NCI-H1436 (cell line): Measurements from ENCODE around the gene MEF2A.

Experiments
- DNase-seq: peaks from one replicate; lab custom pipeline; 2025; lab: John Stamatoyannopoulos, UW

MEF2A gene

DNA sequence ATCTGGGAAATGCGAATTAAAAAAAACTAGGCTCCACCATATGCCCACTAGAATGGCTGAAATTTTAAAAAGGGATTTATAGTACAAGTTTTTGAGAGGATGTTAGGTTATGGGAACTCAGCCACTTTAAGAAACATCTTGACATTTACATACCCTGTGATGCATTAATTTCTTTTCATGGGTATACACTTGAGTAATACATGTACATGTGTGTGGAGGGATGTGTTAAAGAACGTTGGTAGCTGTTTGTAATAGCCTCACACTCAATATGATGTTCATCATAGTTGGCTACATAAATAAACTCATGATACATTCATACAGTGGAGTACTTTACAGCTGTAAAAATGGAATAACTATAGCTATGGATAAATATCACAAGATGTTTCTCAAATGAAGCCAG lies 40.9 kb downstream of the MEF2A start:
- no peak for DNase-seq

DNA sequence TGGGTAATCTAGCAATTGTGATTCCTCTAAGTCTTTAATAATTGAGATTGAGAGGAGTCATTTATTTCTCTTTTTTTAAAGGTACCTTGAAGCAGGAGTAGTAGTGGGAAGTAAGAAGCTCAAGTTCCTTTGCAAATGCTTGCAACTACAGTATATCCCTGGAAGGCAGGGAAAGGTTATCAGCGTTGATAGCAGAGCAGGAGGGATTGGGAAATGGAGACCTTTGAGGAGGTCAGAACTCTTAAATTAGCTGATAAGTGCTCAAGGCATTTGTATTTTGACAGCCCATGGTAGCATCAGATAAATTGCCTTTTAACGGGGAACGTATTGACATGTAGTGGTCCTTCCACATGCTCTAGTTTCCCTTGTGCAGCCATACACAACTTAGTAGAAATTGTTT lies 47.7 kb downstream of the MEF2A start:
- no peak for DNase-seq

DNA sequence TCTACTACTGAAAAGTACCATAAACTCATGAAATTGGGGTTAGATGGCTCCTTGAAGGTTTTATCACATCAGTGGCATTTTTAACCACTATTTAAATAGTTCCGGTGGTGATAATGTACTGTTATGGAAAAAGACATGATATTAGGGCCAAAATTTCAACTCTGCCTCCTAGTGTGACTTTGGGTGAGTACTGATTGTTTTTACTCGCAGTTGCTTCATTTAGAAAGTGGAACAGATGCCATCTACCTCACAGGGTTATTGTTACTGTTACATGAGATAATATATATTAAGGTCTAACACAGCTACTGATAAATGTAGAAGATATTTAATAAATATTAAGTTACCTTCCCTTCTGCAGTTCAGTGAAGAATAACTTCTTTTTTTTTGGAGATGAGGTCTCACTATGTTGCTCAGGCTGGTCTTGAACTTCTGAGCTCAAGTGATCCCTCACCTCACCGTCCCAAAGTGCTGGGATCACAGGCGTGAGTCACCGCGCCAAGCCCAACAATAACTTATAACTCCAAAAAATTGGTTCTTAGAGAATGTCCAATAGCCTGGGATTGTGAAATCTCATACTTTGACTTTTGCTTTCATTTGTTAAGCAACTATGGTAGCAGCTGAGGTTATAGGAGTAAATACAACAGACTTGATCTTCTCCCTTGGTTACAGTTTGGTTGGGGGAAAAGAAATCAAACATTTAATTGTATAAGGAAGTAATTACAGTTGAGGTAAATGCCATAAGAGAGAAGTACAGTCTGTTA lies 48.3 kb downstream of the MEF2A start:
- DNase-seq = no peak

DNA sequence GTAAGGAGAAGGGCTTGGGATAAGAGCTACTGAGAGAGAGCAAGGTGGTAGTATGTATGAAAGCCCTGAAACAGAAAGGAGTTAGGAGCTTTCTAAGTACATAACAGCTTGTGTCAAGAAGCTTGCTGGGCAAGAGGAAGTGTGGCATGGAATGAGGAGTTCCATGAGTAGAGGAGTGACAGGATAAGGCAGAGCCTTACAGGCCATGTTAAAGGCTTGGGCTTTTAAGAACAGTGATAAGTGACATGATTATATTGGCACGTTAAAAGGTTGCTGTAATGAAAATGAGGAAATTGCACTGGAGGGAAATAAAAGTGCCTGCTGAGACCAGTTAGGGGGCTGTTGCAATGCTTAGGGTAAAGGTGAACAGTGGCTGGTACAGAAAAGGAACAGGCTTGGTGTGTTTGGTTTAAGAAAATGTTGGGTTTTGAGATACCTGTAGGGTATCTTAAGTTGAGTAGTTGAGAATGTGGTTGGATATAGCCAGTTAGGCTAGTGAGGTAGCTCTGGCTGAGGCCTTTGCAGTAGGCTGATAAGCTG lies 49.0 kb downstream of the MEF2A start:
- DNase-seq = no peak

DNA sequence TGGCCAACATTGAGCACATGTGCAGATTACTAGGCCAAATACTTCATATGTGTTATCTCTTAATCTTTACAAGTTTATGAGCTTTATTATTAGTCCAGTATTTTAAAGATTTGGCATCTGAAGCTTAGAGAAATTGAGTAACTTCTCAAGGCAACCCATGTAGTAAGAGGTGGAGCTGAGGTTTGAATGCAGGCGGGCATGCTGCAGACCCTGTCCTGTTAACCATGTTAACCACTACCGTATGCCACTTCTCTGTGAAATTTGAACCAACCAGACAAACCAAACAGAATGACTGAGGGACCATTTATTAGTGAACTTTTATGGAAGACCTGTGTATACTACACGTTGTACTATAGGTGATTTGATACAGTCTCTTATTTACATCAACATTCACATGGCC lies 49.7 kb downstream of the MEF2A start:
- no peak for DNase-seq

DNA sequence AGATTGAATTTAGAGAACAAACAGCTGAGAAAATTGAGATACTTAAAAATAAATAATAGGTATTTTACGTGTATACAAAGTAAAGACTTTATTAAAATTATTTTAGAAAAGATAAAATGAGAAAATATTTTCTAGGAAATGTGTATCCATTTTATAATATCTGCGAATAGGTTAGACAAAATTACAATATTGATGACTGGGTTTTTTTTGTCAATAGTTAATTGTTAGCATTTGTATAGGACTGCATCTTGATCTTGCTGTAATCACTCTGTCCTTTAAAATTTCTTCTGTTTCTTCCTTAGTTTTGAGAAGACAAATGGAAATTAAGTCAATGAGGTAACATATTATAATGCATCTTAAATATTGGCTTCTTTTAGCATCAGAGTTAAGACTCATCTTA lies 50.3 kb downstream of the MEF2A start:
- DNase-seq = no peak

DNA sequence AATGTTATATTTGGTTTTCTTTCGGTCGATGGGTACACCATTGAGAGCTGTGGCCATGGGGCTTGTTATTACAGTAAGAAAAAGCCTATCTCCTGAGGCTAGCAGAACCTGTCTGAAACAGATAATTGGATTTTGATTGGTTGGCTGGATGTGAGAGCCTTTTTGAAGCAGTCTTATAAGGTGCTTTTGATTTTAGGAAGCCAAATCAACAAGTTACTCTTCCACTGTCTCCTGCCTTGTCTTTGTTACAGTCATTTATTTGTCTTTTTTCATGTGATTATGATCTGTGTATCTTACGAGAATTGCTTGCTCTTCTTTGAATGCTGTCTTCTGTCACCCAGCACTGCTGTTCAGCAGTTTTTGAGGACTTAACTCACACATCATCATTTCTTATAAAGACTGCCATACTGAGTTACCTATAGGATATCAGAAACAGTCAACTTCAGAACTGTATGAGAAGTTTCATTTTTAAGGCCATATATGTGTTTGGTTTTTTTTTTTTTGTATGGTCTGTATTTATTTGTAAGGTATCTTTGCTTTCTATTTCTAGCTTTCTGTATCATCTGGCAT lies 51.1 kb downstream of the MEF2A start:
- no peak for DNase-seq

GRCh38 chr15:99618941-99619411 lies 53.2 kb downstream of the MEF2A start:
- no peak for DNase-seq

DNA sequence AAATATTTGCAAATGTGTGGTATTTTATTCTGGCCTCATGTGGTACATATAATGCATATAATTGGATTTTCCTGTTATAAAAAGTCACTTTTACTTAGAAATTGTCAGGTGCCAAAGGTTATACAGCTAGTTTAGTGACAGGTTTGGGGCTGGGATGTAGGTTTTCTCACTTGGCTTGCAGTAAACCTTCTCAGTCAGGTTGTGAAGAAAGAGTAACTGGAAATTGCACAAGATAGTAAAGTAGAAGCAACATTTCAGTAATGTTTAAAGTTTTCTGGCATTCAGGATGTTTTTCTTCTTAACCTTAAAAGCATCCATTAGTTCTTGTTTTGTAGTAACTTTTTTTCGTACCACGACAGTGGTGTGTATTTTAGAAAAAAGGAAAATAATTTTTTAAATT lies 53.9 kb downstream of the MEF2A start:
- DNase-seq = no peak

DNA sequence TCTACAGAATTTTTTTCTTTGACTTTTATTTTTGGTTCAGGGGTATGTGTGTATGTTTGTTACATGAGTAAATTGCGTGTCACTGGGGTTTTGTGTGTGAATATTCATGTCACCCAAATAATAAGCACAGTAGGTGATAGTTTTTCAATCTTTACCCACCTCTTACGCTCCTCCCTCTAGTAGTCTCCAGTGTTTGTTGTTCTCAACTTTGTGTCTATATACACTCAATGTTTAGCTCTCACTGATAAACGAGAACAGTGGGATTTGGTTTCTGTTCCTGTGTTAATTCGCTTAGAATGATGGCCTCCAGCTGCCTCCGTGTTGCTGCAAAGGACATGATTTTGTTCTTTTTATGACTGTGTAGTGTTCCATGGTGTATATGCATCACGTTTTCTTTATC lies 54.4 kb downstream of the MEF2A start:
- no peak for DNase-seq

DNA sequence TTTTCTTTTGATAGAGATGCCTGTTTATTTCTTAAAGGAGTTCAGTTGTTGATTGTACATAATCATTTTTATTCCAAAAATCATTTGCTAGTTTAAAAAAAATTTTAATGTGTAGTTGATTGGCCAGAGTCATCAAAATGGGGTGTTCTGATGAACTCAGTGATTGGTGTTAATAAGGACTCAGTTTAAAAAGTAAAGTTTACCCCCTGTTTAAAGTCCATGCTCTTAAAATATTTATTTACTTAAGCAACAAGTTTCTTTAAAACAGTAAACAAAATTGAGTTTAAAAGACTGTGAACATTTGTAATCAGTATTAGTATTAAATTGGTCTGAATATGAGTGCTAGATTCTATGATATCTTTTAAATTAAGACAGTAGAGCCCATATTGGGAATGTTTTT lies 56.0 kb downstream of the MEF2A start:
- DNase-seq = no peak

DNA sequence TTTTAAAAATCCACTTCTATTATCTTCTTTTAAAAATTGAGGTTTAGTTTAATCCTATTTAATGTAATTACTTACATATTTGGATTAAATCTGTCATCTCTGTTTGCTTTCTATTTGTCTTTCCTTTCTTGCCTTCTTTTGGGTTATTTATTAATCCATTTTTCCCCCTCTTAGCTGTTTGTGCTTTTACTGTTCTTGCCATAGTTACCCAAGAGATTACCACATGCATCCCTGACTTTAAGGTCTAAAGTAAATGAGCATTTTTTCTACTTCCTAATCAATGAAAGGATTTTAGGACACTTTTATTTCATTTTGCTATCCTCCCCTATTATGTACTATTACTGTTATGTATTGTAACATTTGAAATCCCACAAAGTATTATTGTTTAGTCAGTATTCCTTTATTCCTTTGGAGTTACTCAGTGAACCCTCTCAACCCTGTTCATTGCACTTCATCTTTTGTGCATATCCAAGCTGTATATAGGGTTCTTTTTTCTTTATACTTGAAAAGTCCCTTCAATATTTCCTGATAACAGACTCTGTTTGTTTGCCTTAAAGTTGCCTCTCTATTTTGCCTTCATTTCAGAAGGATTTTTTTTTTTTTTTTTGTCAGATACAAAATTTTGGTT lies 62.7 kb downstream of the MEF2A start:
- no peak for DNase-seq

- no peak for DNase-seq
These were observed 64.9 kb downstream of the MEF2A start for GRCh38 chr15:99630607-99631131.

- no peak for DNase-seq
These were observed 65.5 kb downstream of the MEF2A start for GRCh38 chr15:99631255-99631654.

DNA sequence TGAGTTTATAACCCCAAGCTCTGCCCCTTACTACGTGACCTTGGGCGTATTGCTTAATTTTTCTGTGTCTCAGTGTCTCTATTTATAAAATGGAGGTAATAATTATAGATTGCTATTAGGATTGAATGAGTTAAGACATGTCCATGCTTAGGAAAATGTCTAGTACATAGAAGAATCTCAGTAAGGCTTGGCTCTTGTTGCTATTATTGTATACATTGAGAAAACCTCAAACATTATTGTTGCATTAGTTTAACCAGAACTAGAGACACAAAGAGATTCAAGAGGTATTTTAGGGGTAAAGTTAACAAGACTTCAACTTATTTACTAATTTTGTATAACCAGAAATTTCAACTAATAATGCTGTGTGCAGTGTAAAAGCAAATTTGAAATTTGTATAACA lies 66.7 kb downstream of the MEF2A start:
- DNase-seq = no peak

DNA sequence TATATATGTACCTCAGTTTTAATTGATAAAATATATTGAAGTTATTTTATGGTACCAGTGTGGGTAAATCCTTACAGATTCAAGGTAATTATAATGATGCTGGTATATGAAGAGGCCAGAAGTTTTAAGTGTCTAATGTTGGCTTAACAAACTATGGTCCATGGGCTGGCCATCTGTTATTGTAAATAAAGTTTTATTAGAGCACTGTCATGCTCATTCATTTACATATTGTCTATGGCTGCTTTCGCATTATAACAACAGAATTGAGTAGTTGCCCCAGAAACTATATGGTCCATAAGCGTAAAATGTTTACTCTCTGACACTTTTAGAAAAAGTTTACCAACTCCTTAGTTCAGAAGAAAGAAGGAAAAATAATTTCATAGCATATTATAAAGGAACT lies 67.9 kb downstream of the MEF2A start:
- DNase-seq = no peak

DNA sequence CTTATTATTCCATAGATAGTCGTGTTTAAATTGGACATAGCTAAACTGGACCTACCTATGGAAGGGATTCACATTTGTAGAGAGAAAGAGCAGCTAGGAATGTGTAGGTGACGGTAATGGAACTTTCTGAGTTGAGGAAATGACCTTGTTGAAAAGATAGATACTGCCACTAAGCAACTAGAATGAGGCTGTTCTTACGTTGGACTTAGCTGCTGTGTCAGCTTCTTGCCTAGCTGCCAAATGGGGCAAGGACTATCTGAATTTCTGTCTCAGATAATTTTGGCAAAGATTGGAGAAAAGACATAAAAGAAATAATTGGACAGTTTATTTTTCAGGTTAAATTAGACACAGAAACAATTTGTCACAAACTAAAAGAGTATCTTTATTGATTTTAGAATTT lies 68.8 kb downstream of the MEF2A start:
- no peak for DNase-seq

DNA sequence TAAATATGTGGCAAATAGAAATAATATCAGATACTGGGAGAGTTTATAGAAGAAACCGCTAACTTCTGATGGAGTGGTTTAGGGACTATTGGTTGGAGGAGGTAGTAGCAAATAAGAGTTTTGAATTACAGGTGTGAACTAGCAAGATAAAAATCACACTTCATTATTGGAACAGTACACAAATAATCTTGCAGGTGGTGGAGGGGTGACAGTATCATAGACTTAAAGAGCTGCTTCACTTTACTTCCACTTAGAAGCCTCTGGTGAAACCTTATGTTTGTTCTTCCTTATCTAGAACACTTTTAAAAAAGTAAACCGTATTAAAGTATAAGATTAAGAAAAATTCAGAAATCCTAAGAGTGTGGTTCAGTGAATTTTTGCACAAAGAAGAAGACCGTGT lies 69.4 kb downstream of the MEF2A start:
- DNase-seq = no peak

- no peak for DNase-seq
These were observed 70.0 kb downstream of the MEF2A start for GRCh38 chr15:99635794-99636193.

- DNase-seq = no peak
These were observed 79.2 kb downstream of the MEF2A start for GRCh38 chr15:99644913-99645542.

- no peak for DNase-seq
These were observed 79.8 kb downstream of the MEF2A start for GRCh38 chr15:99645543-99645935.

DNA sequence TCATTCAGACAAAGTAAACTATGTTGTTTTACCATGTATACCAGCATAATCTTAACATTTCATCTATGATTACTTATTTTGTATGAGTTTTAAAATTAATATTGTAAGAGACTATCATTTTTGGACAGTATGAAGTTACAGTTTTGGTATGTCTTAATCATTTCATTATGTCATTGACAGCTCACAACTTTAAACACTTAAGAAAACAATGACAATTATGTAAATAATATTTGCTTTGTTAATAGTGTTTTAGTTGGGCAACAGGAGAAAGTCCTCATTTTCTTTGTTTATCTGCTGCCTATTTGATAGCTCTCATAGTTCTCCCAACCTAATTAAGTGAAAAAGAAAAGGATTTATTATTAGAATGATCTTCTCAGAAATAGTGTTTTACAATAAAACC lies 80.2 kb downstream of the MEF2A start:
- DNase-seq = no peak
